GM12864 (cell line): ENCODE results near the gene NLGN2.

ENCODE experiments used
- DNase-seq: peaks from one replicate; pipeline ENCODE4 v3.0.0-alpha.2; 2011; ENCODE audit warnings: low read depth
- H3K4me3 ChIP-seq: 2 replicates; pipeline ENCODE4 v1.5.1; 2011; ENCODE audit warnings: mild to moderate bottlenecking, low read depth, low read length, control low read depth
- TF ChIP-seq, protein P1 (sequence below): IDR thresholded peaks from 2 replicates; pipeline ENCODE4 v1.5.1; 2011; ENCODE audit warnings: low read depth, mild to moderate bottlenecking, moderate library complexity, low read length, control low read depth, inconsistent platforms; ENCODE audit errors: missing control alignments

The NLGN2 gene

DNA sequence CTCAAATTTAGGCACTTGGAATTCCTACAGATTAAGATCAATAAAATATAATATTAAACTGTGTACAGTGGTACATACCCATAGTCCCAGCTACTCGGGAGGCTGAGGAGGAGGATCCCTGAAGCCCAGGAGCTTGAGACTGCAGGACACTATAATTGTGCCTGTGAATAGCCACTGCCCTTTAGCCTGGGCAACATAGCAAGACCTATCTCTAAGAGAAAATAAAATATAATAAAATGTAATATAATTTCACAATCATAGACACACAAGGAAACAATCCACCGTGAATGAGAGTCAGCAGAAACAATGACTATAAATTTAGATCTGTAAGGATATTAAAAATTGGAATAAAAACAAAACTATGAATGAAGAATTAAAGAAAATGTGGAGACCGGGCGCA lies 36.8 kb upstream of the NLGN2 start:
- TF ChIP-seq, protein P1, sequence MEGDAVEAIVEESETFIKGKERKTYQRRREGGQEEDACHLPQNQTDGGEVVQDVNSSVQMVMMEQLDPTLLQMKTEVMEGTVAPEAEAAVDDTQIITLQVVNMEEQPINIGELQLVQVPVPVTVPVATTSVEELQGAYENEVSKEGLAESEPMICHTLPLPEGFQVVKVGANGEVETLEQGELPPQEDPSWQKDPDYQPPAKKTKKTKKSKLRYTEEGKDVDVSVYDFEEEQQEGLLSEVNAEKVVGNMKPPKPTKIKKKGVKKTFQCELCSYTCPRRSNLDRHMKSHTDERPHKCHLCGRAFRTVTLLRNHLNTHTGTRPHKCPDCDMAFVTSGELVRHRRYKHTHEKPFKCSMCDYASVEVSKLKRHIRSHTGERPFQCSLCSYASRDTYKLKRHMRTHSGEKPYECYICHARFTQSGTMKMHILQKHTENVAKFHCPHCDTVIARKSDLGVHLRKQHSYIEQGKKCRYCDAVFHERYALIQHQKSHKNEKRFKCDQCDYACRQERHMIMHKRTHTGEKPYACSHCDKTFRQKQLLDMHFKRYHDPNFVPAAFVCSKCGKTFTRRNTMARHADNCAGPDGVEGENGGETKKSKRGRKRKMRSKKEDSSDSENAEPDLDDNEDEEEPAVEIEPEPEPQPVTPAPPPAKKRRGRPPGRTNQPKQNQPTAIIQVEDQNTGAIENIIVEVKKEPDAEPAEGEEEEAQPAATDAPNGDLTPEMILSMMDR: no peak
- no peak for DNase-seq
- H3K4me3 ChIP-seq: no peak overlapping the region

DNA sequence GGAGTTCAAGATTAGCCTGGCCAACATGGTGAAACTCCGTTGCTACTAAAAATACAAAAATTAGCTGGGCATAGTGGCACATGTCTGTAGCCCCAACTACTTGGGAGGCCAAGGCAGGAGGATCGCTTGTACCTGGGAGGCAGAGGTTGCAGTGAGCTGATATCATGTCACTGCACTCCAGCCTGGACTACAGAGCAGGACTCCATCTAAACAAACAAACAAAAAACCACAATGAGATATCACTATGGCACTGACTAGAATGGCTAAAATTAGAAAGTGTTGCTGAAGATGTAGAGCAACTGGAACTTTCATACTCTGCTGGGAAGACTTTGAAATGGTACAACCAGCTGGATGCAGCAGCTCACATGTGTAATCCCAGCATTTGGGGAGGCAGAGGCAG lies 33.3 kb upstream of the NLGN2 start:
- no peak for DNase-seq
- no peak overlapping the region for H3K4me3 ChIP-seq
- TF ChIP-seq, protein P1: no peak

DNA sequence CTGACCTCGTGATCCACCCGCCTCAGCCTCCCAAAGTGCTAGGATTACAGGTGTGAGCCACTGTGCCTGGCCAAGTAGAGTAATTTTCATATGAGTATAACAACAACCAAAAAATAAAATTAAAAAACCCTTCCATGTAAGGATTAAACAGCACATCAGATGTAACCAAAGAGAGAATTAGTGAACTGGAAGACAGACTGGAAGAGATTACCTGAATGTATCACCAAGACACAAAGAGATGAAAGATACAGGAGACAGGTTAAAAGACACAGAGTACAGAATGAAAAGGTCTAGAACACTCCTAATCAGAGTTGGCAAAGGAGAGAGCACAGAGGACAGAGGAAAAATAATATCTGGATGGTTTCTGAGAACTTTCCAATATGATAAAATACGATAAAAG lies 28.5 kb upstream of the NLGN2 start:
- no peak overlapping the region for H3K4me3 ChIP-seq
- DNase-seq: no peak
- TF ChIP-seq, protein P1: no peak

DNA sequence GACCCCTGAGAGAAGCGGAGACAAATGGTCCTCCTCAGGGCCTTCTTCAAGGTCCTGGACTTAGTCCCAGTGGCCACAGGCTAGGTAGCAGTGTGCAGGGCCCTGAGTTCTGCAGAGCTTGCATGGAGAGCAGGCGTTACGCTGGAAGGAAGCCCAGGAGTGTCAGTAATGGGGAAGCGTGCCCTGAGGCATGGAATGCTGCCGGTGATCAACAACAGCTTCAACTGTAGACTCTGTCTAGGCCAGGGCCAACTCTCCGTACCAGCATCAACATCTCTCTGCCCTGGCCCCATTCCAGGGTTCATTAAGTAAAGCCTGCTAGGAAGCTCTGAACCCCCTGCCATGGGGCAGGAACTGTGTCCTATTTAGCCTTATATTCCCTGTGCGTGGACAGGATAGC lies 27.3 kb upstream of the NLGN2 start:
- DNase-seq: no peak
- TF ChIP-seq, protein P1: no peak
- no peak overlapping the region for H3K4me3 ChIP-seq

DNA sequence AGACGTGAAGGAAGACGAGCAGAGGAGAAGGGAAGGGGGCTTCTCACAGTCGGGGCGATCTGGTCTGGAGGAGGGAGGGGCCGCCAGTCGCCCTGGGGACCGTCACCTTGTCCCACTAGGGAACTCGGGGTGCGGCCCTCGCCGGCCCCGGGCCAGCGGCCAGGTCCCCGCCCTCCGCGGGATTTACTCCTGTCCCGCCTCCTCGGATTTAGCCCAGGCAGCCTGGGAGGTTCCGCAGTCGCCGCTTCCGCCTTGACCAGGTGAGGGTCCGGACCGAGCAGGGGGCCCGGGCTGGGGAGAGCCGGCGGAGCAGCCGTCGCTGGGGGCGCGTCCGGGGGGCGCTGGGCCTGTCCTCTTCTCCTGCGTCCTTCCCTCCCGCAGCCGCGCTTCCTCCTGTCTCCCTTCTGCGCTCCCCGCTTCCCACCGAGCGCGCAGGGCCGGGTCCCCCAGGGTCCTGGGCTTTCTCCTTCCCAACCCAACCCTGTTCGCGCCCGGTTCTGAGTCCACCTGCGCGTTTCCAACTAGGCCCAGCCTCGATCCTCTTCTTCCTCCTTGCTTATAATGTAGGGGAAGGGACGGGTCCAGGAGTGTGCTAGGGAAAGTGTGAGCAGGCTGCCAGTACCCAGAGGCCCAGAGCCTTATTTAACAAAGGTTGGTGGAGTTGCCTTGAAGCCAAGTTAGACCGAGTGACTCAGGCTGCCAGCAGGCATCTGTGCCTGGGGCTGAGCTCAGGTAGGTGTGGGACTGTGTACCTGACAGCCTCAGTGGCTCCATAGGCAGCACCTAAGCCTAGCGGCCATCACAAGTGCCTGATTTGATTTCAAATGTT lies 26.6 kb upstream of the NLGN2 start, which contains the start of gene TNK1:
Gene TNK1 (plus strand): TSS at position 235 of the 829 bp plus-strand sequence. CDS start 1,838 bp downstream, outside the sequence.
- H3K4me3 ChIP-seq: no peak within 1 kb of the TSS
- no peak for DNase-seq
- TF ChIP-seq, protein P1: no peak

DNA sequence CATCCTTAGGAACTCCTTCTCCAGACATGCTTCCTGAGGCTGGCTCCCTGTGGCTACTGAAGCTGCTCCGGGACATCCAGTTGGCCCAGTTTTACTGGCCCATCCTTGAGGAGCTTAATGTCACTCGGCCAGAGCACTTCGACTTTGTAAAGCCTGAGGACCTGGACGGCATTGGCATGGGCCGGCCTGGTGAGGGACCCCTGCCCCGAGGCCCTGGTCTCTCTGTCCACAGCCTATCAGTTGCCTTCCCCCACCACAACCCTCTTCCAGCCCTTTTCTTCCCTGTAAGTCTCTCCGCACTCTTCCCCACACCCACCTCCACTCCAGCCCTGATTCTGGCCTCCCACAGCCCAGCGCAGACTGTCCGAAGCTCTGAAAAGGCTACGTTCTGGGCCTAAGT lies 24.7 kb upstream of the NLGN2 start:
- TF ChIP-seq, protein P1: no peak
- no peak overlapping the region for H3K4me3 ChIP-seq
- no peak for DNase-seq

DNA sequence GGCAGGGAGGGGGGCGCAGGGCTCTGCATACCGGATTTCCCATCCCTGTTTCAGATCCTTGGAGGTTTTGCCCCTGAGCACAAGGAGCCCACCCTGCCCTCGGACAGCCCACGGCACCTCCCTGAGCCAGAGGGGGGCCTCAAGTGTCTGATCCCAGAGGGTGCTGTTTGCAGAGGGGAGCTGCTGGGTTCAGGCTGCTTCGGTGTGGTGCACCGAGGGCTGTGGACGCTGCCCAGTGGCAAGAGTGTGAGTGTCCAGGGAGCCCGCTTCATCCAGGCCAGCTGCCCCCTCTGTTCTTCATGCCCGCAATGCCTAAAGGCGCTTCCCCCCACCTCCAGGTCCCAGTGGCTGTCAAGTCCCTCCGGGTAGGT lies 24.3 kb upstream of the NLGN2 start:
- no peak for DNase-seq
- H3K4me3 ChIP-seq: no peak overlapping the region

More for the DNA sequence above, 24.3 kb upstream of the NLGN2 start:
- TF ChIP-seq, protein P1: no peak
